ENCODE data around the gene ATP6V0A4. TPM values are rescaled to one million over a fixed set of nuclear protein-coding genes. Genes with fewer than 3 reads are reported as not detected.

The ATP6V0A4 gene
- polyA plus RNA-seq, 1 experiment: not detected

DNA sequence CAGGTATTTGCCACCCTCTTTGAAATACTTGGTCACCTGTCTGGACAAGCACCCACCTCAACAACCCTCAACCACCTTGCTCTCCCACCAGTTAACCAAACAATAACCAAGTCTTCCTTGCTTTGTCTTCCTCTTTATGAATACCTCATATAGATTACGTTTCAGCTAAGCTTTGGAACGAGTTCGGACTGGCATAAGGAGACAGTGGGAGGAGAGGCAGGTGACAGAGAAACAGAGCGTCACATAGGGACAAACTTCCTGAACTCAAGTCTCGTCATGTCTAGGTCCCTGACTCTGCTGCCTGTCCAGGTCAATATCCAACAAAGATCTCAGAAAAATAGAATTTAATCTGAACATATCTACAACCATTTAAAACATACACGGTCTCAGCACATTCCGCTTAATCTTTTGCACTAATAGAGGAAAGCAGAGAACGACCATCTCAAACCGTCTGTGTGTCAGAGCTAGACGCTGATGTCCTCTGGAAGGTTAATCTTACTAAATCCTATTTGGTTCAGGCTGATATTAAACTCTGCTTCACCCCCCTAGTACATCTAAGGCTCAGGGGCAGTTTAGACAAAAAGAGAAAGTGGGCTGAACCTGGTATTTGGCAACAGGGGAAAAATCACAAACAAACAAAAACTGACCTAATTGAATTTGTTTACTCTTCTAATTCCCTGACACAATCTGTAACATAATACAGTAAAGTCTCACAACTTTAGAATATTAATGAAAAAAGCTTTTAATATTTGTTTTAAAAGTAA lies 70.5 kb downstream of the ATP6V0A4 start:
- H3K27ac ChIP-seq (ENCODE audit: low read depth, low read length): no peak overlapping the region

GRCh38 chr7:138726288-138726687 lies 71.7 kb downstream of the ATP6V0A4 start:
- no peak overlapping the region for H3K27ac ChIP-seq (ENCODE audit: low read depth, low read length)
- ChIA-PET POLR2A (no interaction called here), CTCF (interaction anchor here (0.6 to 2.2 kb wide), 3 partner anchors 12 to 290 kb away, joined by 3 to 8 read pairs (median 4); no protein-coding TSS in a partner anchor)
- no peaks in the 10 kb centered on the region for H3K27me3 ChIP-seq (ENCODE audit: control insufficient read depth, insufficient read depth, low read length)
- TF ChIP-seq, protein P1, sequence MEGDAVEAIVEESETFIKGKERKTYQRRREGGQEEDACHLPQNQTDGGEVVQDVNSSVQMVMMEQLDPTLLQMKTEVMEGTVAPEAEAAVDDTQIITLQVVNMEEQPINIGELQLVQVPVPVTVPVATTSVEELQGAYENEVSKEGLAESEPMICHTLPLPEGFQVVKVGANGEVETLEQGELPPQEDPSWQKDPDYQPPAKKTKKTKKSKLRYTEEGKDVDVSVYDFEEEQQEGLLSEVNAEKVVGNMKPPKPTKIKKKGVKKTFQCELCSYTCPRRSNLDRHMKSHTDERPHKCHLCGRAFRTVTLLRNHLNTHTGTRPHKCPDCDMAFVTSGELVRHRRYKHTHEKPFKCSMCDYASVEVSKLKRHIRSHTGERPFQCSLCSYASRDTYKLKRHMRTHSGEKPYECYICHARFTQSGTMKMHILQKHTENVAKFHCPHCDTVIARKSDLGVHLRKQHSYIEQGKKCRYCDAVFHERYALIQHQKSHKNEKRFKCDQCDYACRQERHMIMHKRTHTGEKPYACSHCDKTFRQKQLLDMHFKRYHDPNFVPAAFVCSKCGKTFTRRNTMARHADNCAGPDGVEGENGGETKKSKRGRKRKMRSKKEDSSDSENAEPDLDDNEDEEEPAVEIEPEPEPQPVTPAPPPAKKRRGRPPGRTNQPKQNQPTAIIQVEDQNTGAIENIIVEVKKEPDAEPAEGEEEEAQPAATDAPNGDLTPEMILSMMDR (IDR thresholded peaks at IDR 0.05; ENCODE audit: low read depth, low read length): no peak
- DNase-seq (ENCODE audit: low read depth, low spot score): no peak
- H3K4me3 ChIP-seq (ENCODE audit: low read depth, low read length): no peak overlapping the region
- peaks cover 19% of the 10 kb centered on the region for H3K9me3 ChIP-seq (ENCODE audit: control insufficient read depth, insufficient read depth, low read length)

More for the DNA sequence above, 70.5 kb downstream of the ATP6V0A4 start:
- ChIA-PET CTCF (interaction anchor here (0.7 to 2.2 kb wide), 2 partner anchors 11 to 368 kb away, joined by 5 to 8 read pairs; no protein-coding TSS in a partner anchor), POLR2A (interaction anchor here (1.1 kb wide), 1 partner anchor 12 kb away, joined by 3 read pairs; no protein-coding TSS in a partner anchor)
- H3K9me3 ChIP-seq (ENCODE audit: control insufficient read depth, insufficient read depth, low read length): peaks cover 13% of the 10 kb centered on the region
- no peak overlapping the region for H3K4me3 ChIP-seq (ENCODE audit: low read depth, low read length)
- no peak for DNase-seq (ENCODE audit: low read depth, low spot score)
- TF ChIP-seq, protein P1 (IDR thresholded peaks at IDR 0.05; ENCODE audit: low read depth, low read length): no peak
- H3K27me3 ChIP-seq (ENCODE audit: control insufficient read depth, insufficient read depth, low read length): no peaks in the 10 kb centered on the region

DNA sequence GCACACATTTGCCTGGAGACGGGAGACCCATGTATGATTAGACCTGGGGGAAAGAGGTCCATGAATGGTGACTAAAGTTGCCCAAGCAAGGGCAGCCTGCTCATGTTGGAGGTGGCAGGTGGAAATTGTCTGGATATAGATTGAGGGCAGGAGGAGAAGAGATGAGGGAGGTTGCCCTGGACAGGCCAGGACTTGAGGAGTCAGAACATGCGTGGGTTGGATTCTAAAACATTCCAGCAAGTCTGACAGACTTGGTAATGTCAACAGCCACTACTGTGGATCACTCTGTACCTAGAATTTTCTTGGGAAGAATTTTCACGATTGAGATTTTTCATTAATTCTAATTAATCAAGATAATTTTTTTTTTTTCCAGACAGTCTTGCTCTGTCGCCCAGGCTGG lies 77.7 kb downstream of the ATP6V0A4 start:
- CTCF ChIA-PET: interaction anchor here (0.6 kb wide), 1 partner anchor 817 kb away, joined by 4 read pairs; no protein-coding TSS in a partner anchor
- H3K27me3 ChIP-seq (ENCODE audit: control insufficient read depth, insufficient read depth, low read length): no peaks in the 10 kb centered on the region
- H3K4me3 ChIP-seq (ENCODE audit: low read depth, low read length): no peak overlapping the region
- H3K9me3 ChIP-seq (ENCODE audit: control insufficient read depth, insufficient read depth, low read length): peaks cover 16% of the 10 kb centered on the region
- POLR2A ChIA-PET: no interaction called here
- TF ChIP-seq, protein P1 (IDR thresholded peaks at IDR 0.05; ENCODE audit: low read depth, low read length): no peak
- no peak for DNase-seq (ENCODE audit: low read depth, low spot score)
- H3K27ac ChIP-seq (ENCODE audit: low read depth, low read length): no peak overlapping the region

DNA sequence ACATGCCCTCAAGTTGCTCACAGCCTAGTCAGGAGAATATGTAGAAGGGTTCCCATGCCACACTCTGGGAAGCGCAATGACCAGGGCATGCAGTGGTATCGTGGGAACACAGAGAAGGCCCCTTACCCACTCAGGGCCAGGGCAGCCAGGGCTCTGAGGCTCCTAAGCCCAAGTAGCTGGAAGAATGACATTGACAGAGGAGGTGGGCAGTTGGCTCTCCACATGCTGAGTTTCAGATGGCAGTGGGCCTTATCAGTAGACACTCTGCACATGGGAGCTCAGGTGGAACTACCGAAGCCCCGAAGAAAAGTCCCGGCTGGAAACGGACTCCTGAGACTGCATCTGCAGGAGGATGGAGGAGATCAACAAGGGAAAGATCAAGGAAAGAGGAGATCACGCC lies 81.1 kb downstream of the ATP6V0A4 start:
- TF ChIP-seq, protein P1 (IDR thresholded peaks at IDR 0.05; ENCODE audit: low read depth, low read length): no peak
- ChIA-PET CTCF (interaction anchor here (1.4 kb wide), 1 partner anchor 22 kb away, joined by 7 read pairs; no protein-coding TSS in a partner anchor), POLR2A (no interaction called here)
- Histone ChIP-seq H3K9me3 (ENCODE audit: control insufficient read depth, insufficient read depth, low read length) (peaks cover 12% of the 10 kb centered on the region), H3K27ac (ENCODE audit: low read depth, low read length) (no peak overlapping the region), H3K4me3 (ENCODE audit: low read depth, low read length) (no peak overlapping the region), H3K27me3 (ENCODE audit: control insufficient read depth, insufficient read depth, low read length) (no peaks in the 10 kb centered on the region)
- no peak for DNase-seq (ENCODE audit: low read depth, low spot score)

DNA sequence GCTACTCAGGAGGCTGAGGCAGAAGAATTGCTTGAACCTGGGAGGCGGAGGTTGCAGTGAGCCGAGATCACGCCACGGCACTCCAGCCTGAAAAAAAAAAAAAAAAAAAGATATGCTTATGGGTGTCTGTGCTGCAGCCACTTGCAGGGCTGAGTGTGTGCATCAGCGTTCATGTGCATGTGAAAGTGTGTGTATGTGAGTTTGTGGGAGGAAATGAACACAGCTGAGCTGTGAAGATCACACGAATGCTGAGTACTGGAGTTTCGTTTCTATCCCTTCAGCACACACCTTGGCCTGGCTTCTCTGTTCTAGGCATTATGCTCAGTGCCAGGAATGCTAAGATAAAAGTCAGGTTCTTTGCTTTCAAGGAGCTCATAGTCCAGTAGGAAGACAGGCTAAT lies 84.8 kb downstream of the ATP6V0A4 start:
- ChIA-PET POLR2A (no interaction called here), CTCF (no interaction called here)
- Histone ChIP-seq H3K27me3 (ENCODE audit: control insufficient read depth, insufficient read depth, low read length) (no peaks in the 10 kb centered on the region), H3K9me3 (ENCODE audit: control insufficient read depth, insufficient read depth, low read length) (peaks cover 8% of the 10 kb centered on the region), H3K27ac (ENCODE audit: low read depth, low read length) (no peak overlapping the region), H3K4me3 (ENCODE audit: low read depth, low read length) (no peak overlapping the region)
- TF ChIP-seq, protein P1 (IDR thresholded peaks at IDR 0.05; ENCODE audit: low read depth, low read length): no peak
- no peak for DNase-seq (ENCODE audit: low read depth, low spot score)
